ENCODE results near the gene COL6A2. TPM values are rescaled to one million over a fixed set of nuclear protein-coding genes. Genes with fewer than 3 reads are reported as not detected.

Gene COL6A2
- total and polyA plus RNA-seq, 10 of the 15 experiments (the other 5 are each of a cell fraction or from before 2014, with no cell fraction given) = 0.16 to 1.3 (median 0.34) TPM; not detected in 7

DNA sequence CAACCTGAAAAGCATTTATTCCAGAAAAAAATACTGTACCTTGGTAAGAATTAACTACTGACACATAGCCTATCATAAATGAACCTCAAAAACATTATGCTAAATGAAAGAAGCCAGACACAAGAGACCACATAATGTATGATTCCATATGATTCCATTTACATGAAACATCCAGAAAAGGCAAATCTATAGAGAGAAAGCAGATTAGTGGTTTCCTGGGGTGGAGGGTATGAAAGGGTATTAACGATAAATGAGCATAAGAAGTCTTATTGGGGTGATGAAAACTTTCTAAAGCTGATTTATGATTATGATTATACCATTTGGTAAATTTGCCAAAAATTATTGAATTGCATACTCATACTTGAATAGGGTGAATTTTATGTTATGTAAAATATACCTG is 10.3 kb upstream of the COL6A2 start:
- ChIA-PET RAD21 (ENCODE audit: unreplicated experiment) (no interaction called here), CTCF (no interaction called here), POLR2A (no interaction called here), SMC1A (ENCODE audit: uncharacterized antibody, unreplicated experiment) (no interaction called here)
- in situ Hi-C loops (cut with MboI) (no loop called here), intact Hi-C loops (cut with micrococcal nuclease; ENCODE audit: unreplicated experiment) (no loop called here)
- Histone ChIP-seq H3K4me2 (ENCODE audit: control insufficient read depth, insufficient read depth) (no peak overlapping the region), H3K79me2 (ENCODE audit: control insufficient read depth, insufficient read depth, low read length) (no peaks in the 10 kb centered on the region), H3K27ac (ENCODE audit: control insufficient read depth, insufficient read depth) (no peak overlapping the region), H3K36me3 (ENCODE audit: control insufficient read depth in 2 of 2, insufficient read depth in 2 of 2, low read length in 1 of 2) (no peaks in the 10 kb centered on the region), H2AFZ (ENCODE audit: control insufficient read depth, low read depth, low read length) (no peak overlapping the region), H3K9ac (ENCODE audit: control insufficient read depth, insufficient read depth, low read length) (no peak overlapping the region), H3K4me3 (no peak overlapping the region), H3K27me3 (replicated peaks in 1 of 2; ENCODE audit: control insufficient read depth in 2 of 2, insufficient read depth in 2 of 2, low read length in 1 of 2) (no peaks in the 10 kb centered on the region), H4K20me1 (ENCODE audit: control insufficient read depth, insufficient read depth) (no peaks in the 10 kb centered on the region), H3K9me3 (replicated peaks; ENCODE audit: control insufficient read depth, insufficient read depth, low read length) (no peaks in the 10 kb centered on the region; the same call in 2 of the 3 replicates), H3K4me1 (ENCODE audit: control insufficient read depth, insufficient read depth, low read length) (no peaks in the 10 kb centered on the region)
- no TSS peak for BruUV-seq (replicated peaks)
- no peak for TF ChIP-seq PAX5 (IDR thresholded peaks at IDR 0.05; ENCODE audit: borderline replicate concordance, low read depth, low read length)
- no peak for TF ChIP-seq FOXK2 (IDR thresholded peaks at IDR 0.05)
- ATAC-seq (no peak), FAIRE-seq (no peak), DNase-seq (ENCODE audit: low read depth, low spot score) (no peak)
- WGBS (ENCODE audit: insufficient coverage, insufficient replicate concordance, low lambda C conversion rate, missing lambda C conversion rate) = 5% methylated on average over 1 of the region's 1 CpG

DNA sequence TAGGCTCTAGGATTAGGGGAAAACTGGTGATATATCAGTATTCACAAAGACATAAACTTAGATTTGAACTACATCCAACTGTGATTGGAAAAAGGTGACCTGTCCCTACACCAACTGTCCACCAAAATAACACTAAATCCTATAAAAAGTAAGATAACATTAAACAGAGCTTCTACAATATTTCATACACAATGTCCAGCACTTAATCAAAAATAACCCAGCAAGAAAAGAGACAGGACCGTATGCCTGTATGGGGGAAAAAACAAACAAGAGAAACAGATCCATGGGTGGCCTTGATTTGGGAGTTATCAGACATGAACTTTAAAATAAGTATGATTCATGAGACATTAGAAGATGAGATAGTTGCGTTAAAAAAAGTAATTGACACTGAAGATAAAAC is 9.7 kb upstream of the COL6A2 start:
- SMC1A ChIA-PET (ENCODE audit: uncharacterized antibody, unreplicated experiment) = no interaction called here
- Histone ChIP-seq H3K79me2 (ENCODE audit: control insufficient read depth, insufficient read depth, low read length) (no peaks in the 10 kb centered on the region), H3K27me3 (replicated peaks in 1 of 2; ENCODE audit: control insufficient read depth in 2 of 2, insufficient read depth in 2 of 2, low read length in 1 of 2) (no peaks in the 10 kb centered on the region), H3K9ac (ENCODE audit: control insufficient read depth, insufficient read depth, low read length) (no peak overlapping the region), H4K20me1 (ENCODE audit: control insufficient read depth, insufficient read depth) (no peaks in the 10 kb centered on the region), H3K27ac (ENCODE audit: control insufficient read depth, insufficient read depth) (no peak overlapping the region), H3K4me1 (ENCODE audit: control insufficient read depth, insufficient read depth, low read length) (no peaks in the 10 kb centered on the region), H3K4me3 (no peak overlapping the region), H3K4me2 (ENCODE audit: control insufficient read depth, insufficient read depth) (no peak overlapping the region), H3K36me3 (ENCODE audit: control insufficient read depth in 2 of 2, insufficient read depth in 2 of 2, low read length in 1 of 2) (no peaks in the 10 kb centered on the region), H3K9me3 (replicated peaks; ENCODE audit: control insufficient read depth, insufficient read depth, low read length) (no peaks in the 10 kb centered on the region; the same call in 2 of the 3 replicates), H2AFZ (ENCODE audit: control insufficient read depth, low read depth, low read length) (no peak overlapping the region)
- DNase-seq (ENCODE audit: low read depth, low spot score) = no peak
- ATAC-seq = no peak
- no TSS peak for BruUV-seq (replicated peaks)
- CTCF ChIA-PET = no interaction called here
- FAIRE-seq = no peak
- POLR2A ChIA-PET = no interaction called here
- in situ Hi-C loops (cut with MboI) = no loop called here
- 42% methylated on average over 2 of the region's 2 CpGs for WGBS (ENCODE audit: insufficient coverage, insufficient replicate concordance, low lambda C conversion rate, missing lambda C conversion rate)
- RAD21 ChIA-PET (ENCODE audit: unreplicated experiment) = no interaction called here
- TF ChIP-seq MYC (IDR thresholded peaks at IDR 0.05; ENCODE audit: insufficient read depth, insufficient read length, insufficient replicate concordance, low read length, severe bottlenecking) = no peak
- intact Hi-C loops (cut with micrococcal nuclease; ENCODE audit: unreplicated experiment) = no loop called here
